ENCODE results near the gene TDP2. TPM values are rescaled to one million over a fixed set of nuclear protein-coding genes. Genes with fewer than 3 reads are reported as not detected.

Gene TDP2
- total RNA-seq, 4 donors from 2014 or later: 69.3 to 403 (median 279) TPM

DNA sequence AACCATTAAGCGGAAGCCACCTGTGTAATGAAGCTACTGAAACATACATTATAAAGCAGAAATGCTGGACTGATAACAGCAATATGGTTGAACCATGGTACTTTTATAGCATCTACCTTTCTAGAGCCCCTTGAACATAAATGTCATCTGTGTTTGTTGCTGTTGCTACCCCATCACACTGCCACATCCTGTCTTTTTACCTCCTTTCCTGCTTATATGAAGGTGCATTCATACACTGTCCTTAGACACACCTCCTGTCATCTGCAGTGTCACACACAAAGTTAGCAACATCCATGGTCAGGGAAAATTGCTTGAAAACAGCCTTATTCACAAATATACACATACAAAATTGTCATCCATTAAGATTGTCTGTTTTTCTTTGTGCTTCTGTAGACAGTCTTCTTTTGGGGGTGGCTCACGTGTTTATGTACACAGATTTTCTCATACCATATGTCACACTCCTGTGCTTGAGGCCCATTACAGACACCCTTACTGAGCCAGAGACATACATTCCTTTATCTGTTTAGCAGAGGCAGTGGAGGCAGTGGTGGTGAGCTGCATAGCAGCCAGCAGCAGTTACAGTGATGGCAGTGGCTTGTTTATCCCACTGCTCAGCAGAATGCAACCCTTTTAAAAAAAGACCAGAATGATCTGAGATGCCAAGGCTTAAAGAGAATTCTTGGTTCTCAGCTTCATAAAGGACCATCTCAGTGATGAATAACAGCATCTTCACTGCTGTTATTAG, 26.3 kb upstream of the TDP2 start:
- Histone ChIP-seq H3K4me1 (no peaks in the 10 kb centered on the region), H3K27me3 (no peaks in the 10 kb centered on the region), H3K27ac (no peak overlapping the region), H3K9me3 (no peaks in the 10 kb centered on the region), H3K36me3 (no peaks in the 10 kb centered on the region), H3K4me3 (no peak overlapping the region)
- no peak for TF ChIP-seq POLR2A (IDR thresholded peaks at IDR 0.05)
- TF ChIP-seq, protein P1, sequence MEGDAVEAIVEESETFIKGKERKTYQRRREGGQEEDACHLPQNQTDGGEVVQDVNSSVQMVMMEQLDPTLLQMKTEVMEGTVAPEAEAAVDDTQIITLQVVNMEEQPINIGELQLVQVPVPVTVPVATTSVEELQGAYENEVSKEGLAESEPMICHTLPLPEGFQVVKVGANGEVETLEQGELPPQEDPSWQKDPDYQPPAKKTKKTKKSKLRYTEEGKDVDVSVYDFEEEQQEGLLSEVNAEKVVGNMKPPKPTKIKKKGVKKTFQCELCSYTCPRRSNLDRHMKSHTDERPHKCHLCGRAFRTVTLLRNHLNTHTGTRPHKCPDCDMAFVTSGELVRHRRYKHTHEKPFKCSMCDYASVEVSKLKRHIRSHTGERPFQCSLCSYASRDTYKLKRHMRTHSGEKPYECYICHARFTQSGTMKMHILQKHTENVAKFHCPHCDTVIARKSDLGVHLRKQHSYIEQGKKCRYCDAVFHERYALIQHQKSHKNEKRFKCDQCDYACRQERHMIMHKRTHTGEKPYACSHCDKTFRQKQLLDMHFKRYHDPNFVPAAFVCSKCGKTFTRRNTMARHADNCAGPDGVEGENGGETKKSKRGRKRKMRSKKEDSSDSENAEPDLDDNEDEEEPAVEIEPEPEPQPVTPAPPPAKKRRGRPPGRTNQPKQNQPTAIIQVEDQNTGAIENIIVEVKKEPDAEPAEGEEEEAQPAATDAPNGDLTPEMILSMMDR (IDR thresholded peaks at IDR 0.05): no peak
- DNase-seq: no peak

DNA sequence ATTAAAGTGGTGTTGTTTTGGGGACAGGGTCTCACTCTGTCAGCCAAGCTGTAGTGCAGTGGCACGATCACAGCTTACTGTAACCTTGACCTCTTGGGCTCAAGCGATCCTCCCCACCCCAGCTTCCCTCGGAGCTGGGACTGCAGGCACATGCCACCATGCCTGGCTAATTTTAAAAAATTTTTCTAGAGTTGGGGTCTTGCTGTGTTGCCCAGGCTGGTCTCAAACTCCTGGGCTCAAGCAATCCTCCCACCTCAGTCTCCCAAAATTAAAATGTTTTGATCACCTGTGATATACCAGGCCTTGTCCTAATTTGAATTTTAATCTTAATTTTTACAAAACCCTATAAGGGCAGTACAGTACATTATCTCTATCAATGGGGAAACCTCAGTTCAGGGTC, 25.7 kb upstream of the TDP2 start:
- Histone ChIP-seq H3K9me3 (no peaks in the 10 kb centered on the region), H3K4me3 (no peak overlapping the region), H3K27me3 (no peaks in the 10 kb centered on the region), H3K27ac (no peak overlapping the region), H3K4me1 (no peaks in the 10 kb centered on the region), H3K36me3 (no peaks in the 10 kb centered on the region)
- no peak for DNase-seq
- no peak for TF ChIP-seq POLR2A (IDR thresholded peaks at IDR 0.05)
- TF ChIP-seq, protein P1 (IDR thresholded peaks at IDR 0.05): no peak

DNA sequence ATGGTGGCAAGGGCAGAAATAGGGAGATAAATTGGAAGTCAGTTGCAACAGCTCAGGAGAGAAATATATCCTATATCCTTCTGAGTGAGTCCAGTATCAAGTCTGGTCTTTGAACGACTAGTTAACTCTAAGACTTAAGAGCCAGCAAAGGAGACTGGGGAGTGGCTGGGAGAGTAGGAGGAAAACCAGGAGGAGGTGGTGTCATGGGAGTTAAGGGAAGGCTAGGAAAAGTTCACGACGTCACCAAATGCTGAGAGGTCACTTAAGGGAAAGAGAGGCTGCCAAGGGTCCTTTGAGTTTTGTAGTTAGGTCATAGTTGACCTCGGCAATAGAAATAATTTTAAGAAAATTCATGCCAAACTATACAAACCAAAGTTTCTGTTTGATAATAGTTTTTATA, 25.3 kb upstream of the TDP2 start:
- TF ChIP-seq, protein P1 (IDR thresholded peaks at IDR 0.05): no peak
- no peak for TF ChIP-seq POLR2A (IDR thresholded peaks at IDR 0.05)
- H3K4me1 ChIP-seq: no peaks in the 10 kb centered on the region
- H3K27ac ChIP-seq: no peak overlapping the region

DNA sequence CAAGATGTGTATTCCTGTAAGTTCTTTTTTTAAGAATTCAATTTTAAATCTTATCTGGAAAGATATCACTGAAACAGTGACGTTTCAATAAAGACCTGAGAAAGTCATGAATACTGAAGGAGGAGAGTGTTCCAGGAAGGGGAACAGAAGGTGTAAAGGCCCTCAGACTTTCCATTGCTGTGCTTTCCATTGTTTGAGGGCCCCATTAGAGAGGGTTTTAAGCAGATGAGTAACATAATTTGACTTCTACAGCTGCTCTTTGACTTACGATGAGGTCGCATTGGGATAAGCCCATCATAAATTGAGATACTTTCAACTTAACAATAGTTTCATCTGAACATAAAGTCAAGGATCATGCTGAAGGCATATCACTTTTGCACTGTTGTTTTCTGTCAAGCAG, 24.9 kb upstream of the TDP2 start:
- Histone ChIP-seq H3K9me3 (no peaks in the 10 kb centered on the region), H3K4me3 (no peak overlapping the region), H3K27me3 (no peaks in the 10 kb centered on the region), H3K27ac (no peak overlapping the region), H3K4me1 (no peaks in the 10 kb centered on the region), H3K36me3 (no peaks in the 10 kb centered on the region)
- TF ChIP-seq POLR2A (IDR thresholded peaks at IDR 0.05): no peak
- TF ChIP-seq, protein P1 (IDR thresholded peaks at IDR 0.05): no peak
- DNase-seq: no peak

More for the DNA sequence above, 25.3 kb upstream of the TDP2 start:
- no peak for DNase-seq
- no peaks in the 10 kb centered on the region for H3K36me3 ChIP-seq
- H3K27me3 ChIP-seq: no peaks in the 10 kb centered on the region
- H3K9me3 ChIP-seq: no peaks in the 10 kb centered on the region
- H3K4me3 ChIP-seq: no peak overlapping the region

DNA sequence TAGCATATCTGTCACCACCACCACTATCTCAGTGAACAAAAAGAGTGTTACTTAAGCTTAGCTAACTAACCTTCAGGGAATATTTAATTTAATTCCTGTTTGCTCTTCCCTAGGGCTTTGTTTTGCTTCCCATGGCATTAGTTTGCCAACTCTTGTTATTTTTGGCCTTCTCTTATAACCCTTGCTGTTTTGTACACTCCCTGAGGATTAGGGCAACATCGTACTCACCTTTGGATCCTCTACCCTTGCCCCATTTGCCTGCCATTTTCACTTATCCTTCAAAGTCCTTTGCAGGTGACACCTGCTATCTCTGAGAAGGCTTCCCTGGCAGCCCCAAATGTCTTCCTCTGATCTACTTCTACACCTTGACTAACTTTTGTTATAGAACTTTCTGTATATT, 23.9 kb upstream of the TDP2 start:
- H3K4me1 ChIP-seq: no peaks in the 10 kb centered on the region
- H3K27ac ChIP-seq: no peak overlapping the region
- DNase-seq: no peak
- TF ChIP-seq, protein P1 (IDR thresholded peaks at IDR 0.05): no peak
- TF ChIP-seq POLR2A (IDR thresholded peaks at IDR 0.05): no peak
- H3K4me3 ChIP-seq: no peak overlapping the region
- no peaks in the 10 kb centered on the region for H3K9me3 ChIP-seq
- no peaks in the 10 kb centered on the region for H3K27me3 ChIP-seq
- no peaks in the 10 kb centered on the region for H3K36me3 ChIP-seq
